ENCODE results near the gene DTNB. TPM values are rescaled to one million over a fixed set of nuclear protein-coding genes. Genes with fewer than 3 reads are reported as not detected.

The DTNB gene
- total RNA-seq, 1 experiment from 2014 or later: 19.6 TPM

DNA sequence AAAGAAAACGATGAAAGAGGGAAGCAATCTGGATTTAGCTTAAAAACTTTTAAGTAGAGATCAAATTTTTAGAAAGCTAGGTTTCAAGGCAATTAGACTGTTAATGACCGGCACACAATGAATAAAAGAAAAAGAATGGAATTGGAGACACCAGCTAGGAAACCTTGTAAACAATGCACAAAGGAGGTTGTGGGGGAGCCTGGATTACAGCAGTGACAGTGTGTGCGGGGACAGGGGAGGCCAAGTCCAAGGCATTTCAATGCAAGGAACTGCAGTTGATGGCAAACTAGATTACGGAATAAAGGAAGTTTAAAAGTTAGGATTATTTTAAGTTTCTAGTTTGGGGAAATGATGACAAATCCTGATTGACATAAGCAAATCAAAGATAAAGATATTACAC lies 74.5 kb downstream of the DTNB start:
- H3K36me3 ChIP-seq (ENCODE audit: insufficient read depth, low read length, poor library complexity, severe bottlenecking): no peaks in the 10 kb centered on the region
- CTCF ChIA-PET: no interaction called here
- BruUV-seq (replicated peaks): no TSS peak
- no peak overlapping the region for H3K4me3 ChIP-seq (ENCODE audit: low read depth, low read length, poor library complexity, severe bottlenecking)
- H3K27me3 ChIP-seq (replicated peaks; ENCODE audit: insufficient read depth, low read depth, low read length, poor library complexity): no peaks in the 10 kb centered on the region
- H3K4me1 ChIP-seq (ENCODE audit: insufficient read depth, low read length, poor library complexity, severe bottlenecking): no peaks in the 10 kb centered on the region
- H3K9me3 ChIP-seq (ENCODE audit: low read depth, low read length, poor library complexity, severe bottlenecking): no peaks in the 10 kb centered on the region
- TF ChIP-seq, protein P1, sequence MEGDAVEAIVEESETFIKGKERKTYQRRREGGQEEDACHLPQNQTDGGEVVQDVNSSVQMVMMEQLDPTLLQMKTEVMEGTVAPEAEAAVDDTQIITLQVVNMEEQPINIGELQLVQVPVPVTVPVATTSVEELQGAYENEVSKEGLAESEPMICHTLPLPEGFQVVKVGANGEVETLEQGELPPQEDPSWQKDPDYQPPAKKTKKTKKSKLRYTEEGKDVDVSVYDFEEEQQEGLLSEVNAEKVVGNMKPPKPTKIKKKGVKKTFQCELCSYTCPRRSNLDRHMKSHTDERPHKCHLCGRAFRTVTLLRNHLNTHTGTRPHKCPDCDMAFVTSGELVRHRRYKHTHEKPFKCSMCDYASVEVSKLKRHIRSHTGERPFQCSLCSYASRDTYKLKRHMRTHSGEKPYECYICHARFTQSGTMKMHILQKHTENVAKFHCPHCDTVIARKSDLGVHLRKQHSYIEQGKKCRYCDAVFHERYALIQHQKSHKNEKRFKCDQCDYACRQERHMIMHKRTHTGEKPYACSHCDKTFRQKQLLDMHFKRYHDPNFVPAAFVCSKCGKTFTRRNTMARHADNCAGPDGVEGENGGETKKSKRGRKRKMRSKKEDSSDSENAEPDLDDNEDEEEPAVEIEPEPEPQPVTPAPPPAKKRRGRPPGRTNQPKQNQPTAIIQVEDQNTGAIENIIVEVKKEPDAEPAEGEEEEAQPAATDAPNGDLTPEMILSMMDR (conservative IDR thresholded peaks at IDR 0.05; ENCODE audit: low read depth, low read length): no peak
- TF ChIP-seq EZH2 (IDR thresholded peaks at IDR 0.05; ENCODE audit: borderline replicate concordance, low read depth, low read length, poor library complexity, severe bottlenecking): no peak
- no peak overlapping the region for H3K27ac ChIP-seq (ENCODE audit: low read depth, low read length, poor library complexity, severe bottlenecking)
- DNase-seq (ENCODE audit: low spot score): no peak
- intact Hi-C loops (cut with micrococcal nuclease; ENCODE audit: unreplicated experiment): no loop called here
- POLR2A ChIA-PET (ENCODE audit: low non-redundant PET): no interaction called here

DNA sequence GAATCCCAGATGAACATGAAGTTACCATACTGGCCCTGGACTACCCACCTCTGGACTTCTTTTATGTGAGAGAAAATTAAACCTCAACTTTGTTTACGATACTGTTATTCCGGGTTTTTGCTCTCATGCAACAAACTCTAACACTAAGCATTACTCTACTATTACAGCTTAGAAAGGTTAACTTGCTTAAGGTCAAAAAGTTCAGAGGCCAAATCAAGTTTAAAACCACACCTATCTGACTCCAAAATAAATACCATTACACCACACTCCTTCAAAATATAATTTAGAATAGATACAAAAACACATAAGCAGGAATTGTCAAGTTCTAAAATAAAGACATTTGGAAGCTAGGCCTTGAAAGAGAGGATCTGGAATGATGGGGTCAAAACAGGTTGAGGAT lies 75.0 kb downstream of the DTNB start:
- intact Hi-C loops (cut with micrococcal nuclease; ENCODE audit: unreplicated experiment): no loop called here
- no TSS peak for BruUV-seq (replicated peaks)
- Histone ChIP-seq H3K36me3 (ENCODE audit: insufficient read depth, low read length, poor library complexity, severe bottlenecking) (no peaks in the 10 kb centered on the region), H3K27ac (ENCODE audit: low read depth, low read length, poor library complexity, severe bottlenecking) (no peak overlapping the region), H3K9me3 (ENCODE audit: low read depth, low read length, poor library complexity, severe bottlenecking) (no peaks in the 10 kb centered on the region), H3K27me3 (replicated peaks; ENCODE audit: insufficient read depth, low read depth, low read length, poor library complexity) (no peaks in the 10 kb centered on the region), H3K4me1 (ENCODE audit: insufficient read depth, low read length, poor library complexity, severe bottlenecking) (no peaks in the 10 kb centered on the region), H3K4me3 (ENCODE audit: low read depth, low read length, poor library complexity, severe bottlenecking) (no peak overlapping the region)
- CTCF ChIA-PET: no interaction called here
- TF ChIP-seq, protein P1 (conservative IDR thresholded peaks at IDR 0.05; ENCODE audit: low read depth, low read length): no peak
- no peak for TF ChIP-seq EZH2 (IDR thresholded peaks at IDR 0.05; ENCODE audit: borderline replicate concordance, low read depth, low read length, poor library complexity, severe bottlenecking)
- POLR2A ChIA-PET (ENCODE audit: low non-redundant PET): no interaction called here
- no peak for DNase-seq (ENCODE audit: low spot score)

DNA sequence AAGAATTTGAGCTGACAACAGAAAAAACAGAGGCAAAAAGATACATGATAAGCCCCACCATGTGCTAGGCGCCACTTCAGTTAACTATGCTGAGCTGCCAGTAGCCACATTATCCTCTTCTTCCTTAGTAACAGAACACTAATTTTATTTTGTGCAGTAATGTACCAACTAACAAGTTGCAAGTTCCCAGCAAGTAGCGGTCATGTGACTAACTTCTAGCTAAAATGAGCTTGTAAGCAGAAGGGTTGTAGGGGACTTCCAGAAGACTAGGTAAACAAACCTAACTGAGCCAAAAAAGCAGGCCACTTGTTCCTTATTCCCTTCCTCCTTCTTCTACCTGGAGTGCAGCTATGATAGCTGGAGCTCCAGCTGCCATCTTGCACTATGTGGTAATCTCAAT lies 75.5 kb downstream of the DTNB start:
- Histone ChIP-seq H3K27me3 (replicated peaks; ENCODE audit: insufficient read depth, low read depth, low read length, poor library complexity) (no peaks in the 10 kb centered on the region), H3K9me3 (ENCODE audit: low read depth, low read length, poor library complexity, severe bottlenecking) (no peaks in the 10 kb centered on the region), H3K4me1 (ENCODE audit: insufficient read depth, low read length, poor library complexity, severe bottlenecking) (no peaks in the 10 kb centered on the region), H3K36me3 (ENCODE audit: insufficient read depth, low read length, poor library complexity, severe bottlenecking) (no peaks in the 10 kb centered on the region), H3K27ac (ENCODE audit: low read depth, low read length, poor library complexity, severe bottlenecking) (no peak overlapping the region), H3K4me3 (ENCODE audit: low read depth, low read length, poor library complexity, severe bottlenecking) (no peak overlapping the region)
- ChIA-PET POLR2A (ENCODE audit: low non-redundant PET) (no interaction called here), CTCF (no interaction called here)
- no peak for TF ChIP-seq EZH2 (IDR thresholded peaks at IDR 0.05; ENCODE audit: borderline replicate concordance, low read depth, low read length, poor library complexity, severe bottlenecking)
- TF ChIP-seq, protein P1 (conservative IDR thresholded peaks at IDR 0.05; ENCODE audit: low read depth, low read length): no peak
- no TSS peak for BruUV-seq (replicated peaks)
- intact Hi-C loops (cut with micrococcal nuclease; ENCODE audit: unreplicated experiment): no loop called here
- DNase-seq (ENCODE audit: low spot score): no peak

Data from A673 (cell line).